ENCODE results near the gene HEXA.

HEXA gene

DNA sequence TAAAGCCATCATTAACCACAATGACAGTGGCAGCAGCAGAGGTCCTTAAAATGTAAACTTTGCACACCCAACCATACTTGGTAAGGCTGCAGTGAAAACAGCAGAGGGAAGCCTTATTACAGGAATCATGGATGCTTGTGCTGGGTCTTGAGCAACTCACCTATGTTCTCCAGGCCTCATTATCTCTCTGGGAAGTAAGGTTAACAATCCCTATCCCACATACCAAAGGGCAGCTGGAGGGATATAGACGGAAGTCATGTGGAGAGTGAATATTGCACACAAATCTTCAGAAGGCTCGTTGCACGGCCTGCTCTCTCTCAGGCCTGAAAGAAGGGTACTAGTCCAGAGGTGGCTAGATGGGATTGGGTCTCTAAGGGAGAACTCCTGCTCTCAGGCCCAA, 30.0 kb downstream of the HEXA start:
- H3K36me3 ChIP-seq (ENCODE audit: insufficient read depth, low read length), result peaks cover 67% of the 10 kb centered on the region

DNA sequence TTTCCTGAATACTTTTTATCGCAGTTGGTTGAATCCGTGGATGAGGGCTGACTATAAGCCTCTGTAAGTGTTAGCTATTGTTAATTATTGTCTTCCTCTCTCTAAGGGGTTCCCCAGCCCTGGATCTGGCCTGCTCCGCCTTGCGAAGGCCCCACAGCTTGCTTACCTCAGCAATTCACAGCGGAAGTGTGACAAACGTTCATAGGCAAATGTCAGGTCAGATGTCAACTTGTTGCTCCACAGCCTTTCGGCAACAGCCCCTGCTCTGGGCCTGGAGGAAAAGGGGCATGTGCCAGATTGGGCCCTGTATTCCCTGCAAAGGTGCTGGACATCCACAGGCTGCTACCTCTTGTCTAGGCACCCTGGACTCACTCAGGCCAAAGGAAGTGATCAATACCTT, 30.5 kb downstream of the HEXA start:
- H3K9ac ChIP-seq (ENCODE audit: low read depth, low read length), result no peak overlapping the region
- no peak overlapping the region for H3K27ac ChIP-seq (ENCODE audit: low read depth, low read length)
- H3K36me3 ChIP-seq (ENCODE audit: insufficient read depth, low read length), result peaks cover 62% of the 10 kb centered on the region
- H3K9me3 ChIP-seq (ENCODE audit: insufficient read depth, low read depth, low read length), result no peaks in the 10 kb centered on the region
- no peak overlapping the region for H3K4me3 ChIP-seq (ENCODE audit: low read length)
- WGBS, result 96% methylated on average over 7 of the region's 7 CpGs
- H3K4me1 ChIP-seq (ENCODE audit: insufficient read depth, low read length), result peaks cover 3% of the 10 kb centered on the region; the same call in 1 of the 2 replicates
- no peaks in the 10 kb centered on the region for H3K27me3 ChIP-seq (ENCODE audit: insufficient read depth, low read length)

More for the DNA sequence above, 30.0 kb downstream of the HEXA start:
- H3K4me3 ChIP-seq (ENCODE audit: low read length), result no peak overlapping the region
- 100% methylated on average over 3 of the region's 3 CpGs for WGBS
- H3K9ac ChIP-seq (ENCODE audit: low read depth, low read length), result no peak overlapping the region
- H3K4me1 ChIP-seq (ENCODE audit: insufficient read depth, low read length), result peaks cover 3% of the 10 kb centered on the region; the same call in 1 of the 2 replicates
- no peak overlapping the region for H3K27ac ChIP-seq (ENCODE audit: low read depth, low read length)
- H3K27me3 ChIP-seq (ENCODE audit: insufficient read depth, low read length), result no peaks in the 10 kb centered on the region
- H3K9me3 ChIP-seq (ENCODE audit: insufficient read depth, low read depth, low read length), result no peaks in the 10 kb centered on the region

- Histone ChIP-seq H3K9me3 (ENCODE audit: insufficient read depth, low read depth, low read length) (no peaks in the 10 kb centered on the region), H3K36me3 (ENCODE audit: insufficient read depth, low read length) (peaks cover 57% of the 10 kb centered on the region), H3K9ac (ENCODE audit: low read depth, low read length) (no peak overlapping the region), H3K27ac (ENCODE audit: low read depth, low read length) (no peak overlapping the region), H3K4me1 (ENCODE audit: insufficient read depth, low read length) (peaks cover 3% of the 10 kb centered on the region; the same call in 1 of the 2 replicates), H3K27me3 (ENCODE audit: insufficient read depth, low read length) (no peaks in the 10 kb centered on the region), H3K4me3 (ENCODE audit: low read length) (no peak overlapping the region)
- WGBS, result 91% methylated on average over 1 of the region's 1 CpG
Measured at GRCh38 chr15:72344602-72345001, 31.2 kb downstream of the HEXA start.

DNA sequence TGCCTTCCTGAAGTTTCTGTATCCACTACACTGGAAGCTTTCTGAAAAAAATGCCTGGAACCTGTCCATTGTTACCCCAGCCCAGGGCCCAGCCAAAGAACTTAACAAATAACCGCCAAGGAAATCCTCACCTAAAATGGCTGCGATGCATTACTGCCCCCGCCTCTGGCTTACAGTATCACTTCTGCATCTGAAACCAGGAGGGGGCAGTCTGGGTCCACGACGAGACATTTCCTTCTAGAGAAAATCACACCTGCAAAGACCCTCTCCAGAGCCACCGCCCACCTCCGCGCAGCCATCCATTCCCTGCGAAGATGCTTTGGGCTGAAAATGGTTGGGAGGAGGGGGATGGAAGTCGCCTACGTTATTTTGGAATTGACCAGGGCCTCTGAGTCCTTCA, 33.4 kb downstream of the HEXA start:
- H3K36me3 ChIP-seq (ENCODE audit: insufficient read depth, low read length), result peaks cover 36% of the 10 kb centered on the region
- H3K9me3 ChIP-seq (ENCODE audit: insufficient read depth, low read depth, low read length), result no peaks in the 10 kb centered on the region
- peaks cover 3% of the 10 kb centered on the region; the same call in 1 of the 2 replicates for H3K4me1 ChIP-seq (ENCODE audit: insufficient read depth, low read length)
- no peaks in the 10 kb centered on the region for H3K27me3 ChIP-seq (ENCODE audit: insufficient read depth, low read length)
- 64% methylated on average over 10 of the region's 11 CpGs for WGBS
- no peak overlapping the region for H3K4me3 ChIP-seq (ENCODE audit: low read length)
- no peak overlapping the region for H3K9ac ChIP-seq (ENCODE audit: low read depth, low read length)
- H3K27ac ChIP-seq (ENCODE audit: low read depth, low read length), result no peak overlapping the region

GRCh38 chr15:72341361-72341760, 34.5 kb downstream of the HEXA start:
- 78% methylated on average over 5 of the region's 6 CpGs for WGBS
- Histone ChIP-seq H3K9ac (ENCODE audit: low read depth, low read length) (no peak overlapping the region), H3K36me3 (ENCODE audit: insufficient read depth, low read length) (peaks cover 27% of the 10 kb centered on the region), H3K4me3 (ENCODE audit: low read length) (no peak overlapping the region), H3K27me3 (ENCODE audit: insufficient read depth, low read length) (no peaks in the 10 kb centered on the region), H3K27ac (ENCODE audit: low read depth, low read length) (no peak overlapping the region), H3K4me1 (ENCODE audit: insufficient read depth, low read length) (peaks cover 3% of the 10 kb centered on the region; the same call in 1 of the 2 replicates), H3K9me3 (ENCODE audit: insufficient read depth, low read depth, low read length) (no peaks in the 10 kb centered on the region)

- no peak overlapping the region for H3K4me3 ChIP-seq (ENCODE audit: low read length)
- no peak overlapping the region for H3K27ac ChIP-seq (ENCODE audit: low read depth, low read length)
- H3K36me3 ChIP-seq (ENCODE audit: insufficient read depth, low read length), result peaks cover 18% of the 10 kb centered on the region
- no peaks in the 10 kb centered on the region for H3K9me3 ChIP-seq (ENCODE audit: insufficient read depth, low read depth, low read length)
- H3K9ac ChIP-seq (ENCODE audit: low read depth, low read length), result no peak overlapping the region
- 100% methylated on average over 1 of the region's 1 CpG for WGBS
- H3K27me3 ChIP-seq (ENCODE audit: insufficient read depth, low read length), result no peaks in the 10 kb centered on the region
- H3K4me1 ChIP-seq (ENCODE audit: insufficient read depth, low read length), result peaks cover 3% of the 10 kb centered on the region; the same call in 1 of the 2 replicates
Measured at GRCh38 chr15:72340366-72340765, 35.4 kb downstream of the HEXA start.

DNA sequence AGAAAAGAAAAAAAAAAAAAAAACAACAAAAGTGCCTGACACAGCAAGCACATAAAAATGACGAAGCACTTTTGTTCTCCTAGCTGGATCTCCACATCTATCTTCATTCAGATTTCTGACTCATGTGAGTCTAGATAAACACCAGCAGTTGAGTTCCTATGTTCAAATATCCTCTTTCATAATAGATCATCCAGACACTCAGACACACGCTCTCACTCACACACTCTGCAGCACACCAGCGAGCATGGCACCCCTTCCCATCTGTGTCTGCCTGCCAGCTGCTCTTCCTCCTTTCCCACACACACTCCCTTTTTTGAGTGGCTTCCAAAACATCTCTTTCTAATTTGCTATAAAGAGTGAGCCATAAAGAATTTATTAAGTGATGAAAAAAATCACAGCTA, 36.0 kb downstream of the HEXA start:
- H3K27ac ChIP-seq (ENCODE audit: low read depth, low read length), result no peak overlapping the region
- peaks cover 12% of the 10 kb centered on the region for H3K36me3 ChIP-seq (ENCODE audit: insufficient read depth, low read length)
- H3K4me1 ChIP-seq (ENCODE audit: insufficient read depth, low read length), result peaks cover 3% of the 10 kb centered on the region; the same call in 1 of the 2 replicates
- H3K4me3 ChIP-seq (ENCODE audit: low read length), result no peak overlapping the region
- H3K9ac ChIP-seq (ENCODE audit: low read depth, low read length), result no peak overlapping the region
- no peaks in the 10 kb centered on the region for H3K27me3 ChIP-seq (ENCODE audit: insufficient read depth, low read length)
- no peaks in the 10 kb centered on the region for H3K9me3 ChIP-seq (ENCODE audit: insufficient read depth, low read depth, low read length)
- WGBS, result 94% methylated on average over 3 of the region's 3 CpGs

- Histone ChIP-seq H3K27me3 (ENCODE audit: insufficient read depth, low read length) (no peaks in the 10 kb centered on the region), H3K9me3 (ENCODE audit: insufficient read depth, low read depth, low read length) (no peaks in the 10 kb centered on the region), H3K27ac (ENCODE audit: low read depth, low read length) (no peak overlapping the region), H3K4me1 (ENCODE audit: insufficient read depth, low read length) (peaks cover 3% of the 10 kb centered on the region; the same call in 1 of the 2 replicates), H3K36me3 (ENCODE audit: insufficient read depth, low read length) (peaks cover 2% of the 10 kb centered on the region; the same call in 1 of the 2 replicates), H3K4me3 (ENCODE audit: low read length) (no peak overlapping the region), H3K9ac (ENCODE audit: low read depth, low read length) (peak overlapping the region; percentile 9; the same call in 1 of the 2 replicates)
- WGBS, result 94% methylated on average over 9 of the region's 9 CpGs
Measured at GRCh38 chr15:72338617-72339321, 37.0 kb downstream of the HEXA start.

GRCh38 chr15:72338148-72338547, 37.7 kb downstream of the HEXA start:
- H3K9me3 ChIP-seq (ENCODE audit: insufficient read depth, low read depth, low read length), result no peaks in the 10 kb centered on the region
- H3K4me1 ChIP-seq (ENCODE audit: insufficient read depth, low read length), result peaks cover 3% of the 10 kb centered on the region; the same call in 1 of the 2 replicates
- 91% methylated on average over 1 of the region's 2 CpGs for WGBS
- no peak overlapping the region for H3K4me3 ChIP-seq (ENCODE audit: low read length)
- H3K27me3 ChIP-seq (ENCODE audit: insufficient read depth, low read length), result no peaks in the 10 kb centered on the region
- no peaks in the 10 kb centered on the region for H3K36me3 ChIP-seq (ENCODE audit: insufficient read depth, low read length)
- H3K9ac ChIP-seq (ENCODE audit: low read depth, low read length), result no peak overlapping the region
- H3K27ac ChIP-seq (ENCODE audit: low read depth, low read length), result no peak overlapping the region

DNA sequence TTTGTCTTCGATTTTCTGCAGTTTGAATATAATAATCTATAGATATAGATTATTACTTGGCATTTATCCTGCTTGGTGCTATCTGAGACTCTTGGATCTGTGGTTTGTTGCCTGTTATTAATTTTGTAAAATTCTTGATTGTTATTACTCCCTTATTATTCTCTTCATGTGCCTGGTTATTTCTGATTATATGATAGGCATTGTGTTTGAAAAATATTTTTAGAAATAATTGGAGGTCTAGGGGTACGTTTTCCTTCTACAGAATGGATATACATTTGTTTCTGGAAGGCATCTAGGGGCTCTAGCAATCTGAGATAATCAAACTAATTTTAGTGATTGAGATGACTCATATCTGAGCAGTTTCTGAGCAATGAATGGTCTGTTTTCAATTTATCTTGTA, 41.0 kb downstream of the HEXA start:
- 85% methylated on average over 1 of the region's 2 CpGs for WGBS
- H3K9me3 ChIP-seq (ENCODE audit: insufficient read depth, low read depth, low read length), result no peaks in the 10 kb centered on the region

GRCh38 chr15:72331021-72331420, 44.8 kb downstream of the HEXA start:
- Histone ChIP-seq H3K4me1 (ENCODE audit: insufficient read depth, low read length) (no peaks in the 10 kb centered on the region), H3K36me3 (ENCODE audit: insufficient read depth, low read length) (no peaks in the 10 kb centered on the region), H3K9me3 (ENCODE audit: insufficient read depth, low read depth, low read length) (no peaks in the 10 kb centered on the region), H3K27ac (ENCODE audit: low read depth, low read length) (no peak overlapping the region), H3K4me3 (ENCODE audit: low read length) (no peak overlapping the region), H3K9ac (ENCODE audit: low read depth, low read length) (no peak overlapping the region), H3K27me3 (ENCODE audit: insufficient read depth, low read length) (no peaks in the 10 kb centered on the region)
- WGBS, result 90% methylated on average over 3 of the region's 3 CpGs

More for the DNA sequence above, 41.0 kb downstream of the HEXA start:
- H3K9ac ChIP-seq (ENCODE audit: low read depth, low read length), result no peak overlapping the region
- H3K27me3 ChIP-seq (ENCODE audit: insufficient read depth, low read length), result no peaks in the 10 kb centered on the region
- no peaks in the 10 kb centered on the region for H3K36me3 ChIP-seq (ENCODE audit: insufficient read depth, low read length)
- H3K4me3 ChIP-seq (ENCODE audit: low read length), result no peak overlapping the region
- H3K27ac ChIP-seq (ENCODE audit: low read depth, low read length), result no peak overlapping the region
- H3K4me1 ChIP-seq (ENCODE audit: insufficient read depth, low read length), result no peaks in the 10 kb centered on the region

All from HUES64 (cell line).